HEK293T (cell line): ENCODE results near the gene SPATA20.

Experiments
- CTBP1 ChIP-seq: fragments of 450-650 bp; IDR thresholded peaks from 2 replicates; pipeline ENCODE4 v1.6.1; 2016; ENCODE audit warnings: borderline replicate concordance
- ELF4 ChIP-seq: fragments of 450-650 bp; IDR thresholded peaks from 2 replicates; pipeline ENCODE4 v1.6.1; 2017; ENCODE audit warnings: antibody characterized with exemption
- FOXA1 ChIP-seq: fragments of 450-650 bp; IDR thresholded peaks from 2 replicates; pipeline ENCODE4 v1.6.1; 2016; ENCODE audit warnings: mild to moderate bottlenecking
- TF ChIP-seq, protein P1 (sequence below): fragments of 450-650 bp; IDR thresholded peaks from 2 replicates; pipeline ENCODE4 v1.6.1; 2016

DNA sequence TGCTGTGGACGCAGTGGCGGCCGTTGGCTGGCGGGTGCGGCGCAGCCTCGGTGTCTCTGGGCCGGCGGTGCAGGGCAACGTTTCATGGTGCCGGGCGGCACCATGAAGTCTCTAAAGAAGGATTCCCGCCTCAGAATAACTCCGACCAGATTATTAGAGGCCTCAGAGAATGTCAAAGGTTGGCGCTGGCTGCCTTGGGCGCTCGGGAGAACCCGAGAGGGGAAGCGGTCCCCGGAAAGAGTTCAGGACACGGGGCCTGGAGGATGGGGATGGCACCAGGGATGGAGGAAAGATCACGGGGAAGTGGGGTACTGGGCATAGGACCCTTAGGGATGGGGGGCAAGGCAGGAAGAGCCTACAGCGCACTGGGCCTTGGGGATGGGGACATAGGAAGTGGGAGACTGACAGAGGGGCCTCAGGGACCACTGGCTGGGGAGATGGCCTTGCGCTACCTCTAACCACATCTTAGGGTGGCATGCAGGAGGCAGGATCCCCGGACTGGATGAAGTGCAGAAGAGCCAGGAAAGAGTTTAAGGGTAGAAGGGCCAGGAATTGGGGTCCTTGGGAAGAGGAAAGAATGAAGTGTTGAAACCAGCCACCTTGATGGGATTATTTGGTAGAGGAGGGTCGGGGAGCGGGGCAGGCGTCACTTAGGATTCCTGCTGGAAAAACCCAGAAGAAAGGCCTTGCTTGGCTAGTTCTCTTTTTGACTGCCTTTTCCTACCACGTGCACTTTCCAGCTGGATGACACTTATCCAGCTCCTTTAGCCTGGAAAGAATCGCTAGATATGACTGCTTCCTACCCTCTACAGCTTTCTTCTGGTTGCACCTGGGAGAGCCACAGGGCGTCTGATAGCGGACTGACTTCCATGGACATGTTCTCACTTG lies 38.2 kb upstream of the SPATA20 start:
- no peak for TF ChIP-seq FOXA1
- TF ChIP-seq, protein P1, sequence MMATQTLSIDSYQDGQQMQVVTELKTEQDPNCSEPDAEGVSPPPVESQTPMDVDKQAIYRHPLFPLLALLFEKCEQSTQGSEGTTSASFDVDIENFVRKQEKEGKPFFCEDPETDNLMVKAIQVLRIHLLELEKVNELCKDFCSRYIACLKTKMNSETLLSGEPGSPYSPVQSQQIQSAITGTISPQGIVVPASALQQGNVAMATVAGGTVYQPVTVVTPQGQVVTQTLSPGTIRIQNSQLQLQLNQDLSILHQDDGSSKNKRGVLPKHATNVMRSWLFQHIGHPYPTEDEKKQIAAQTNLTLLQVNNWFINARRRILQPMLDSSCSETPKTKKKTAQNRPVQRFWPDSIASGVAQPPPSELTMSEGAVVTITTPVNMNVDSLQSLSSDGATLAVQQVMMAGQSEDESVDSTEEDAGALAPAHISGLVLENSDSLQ, result no peak
- TF ChIP-seq ELF4, result no peak
- TF ChIP-seq CTBP1, result no peak
